Epithelial cell of esophagus (primary cell): ENCODE results near the gene PEX5.
A peak's percentile ranks its signal among the peaks of the same experiment; 100 is the strongest.

ENCODE experiments used
- DNase-seq: peaks from one replicate; pipeline ENCODE4 v3.0.0; 2010; ENCODE audit warnings: low read depth
- H3K4me3 ChIP-seq: 2 replicates; pipeline ENCODE4 v1.5.1; 2011; ENCODE audit warnings: mild to moderate bottlenecking, low read length, control low read depth
- CTCF ChIP-seq: IDR thresholded peaks from 2 replicates; pipeline ENCODE4 v1.5.1; 2011; ENCODE audit warnings: low read depth, mild to moderate bottlenecking, low read length, control low read depth, inconsistent platforms; ENCODE audit not compliant: insufficient read depth; ENCODE audit errors: missing control alignments

Gene PEX5

GRCh38 chr12:7154042-7154441, 35.4 kb upstream of the PEX5 start:
- no peak for DNase-seq
- no peak overlapping the region for H3K4me3 ChIP-seq
- TF ChIP-seq CTCF: no peak

GRCh38 chr12:7154901-7155470, 34.5 kb upstream of the PEX5 start:
- DNase-seq: no peak
- no peak for TF ChIP-seq CTCF
- no peak overlapping the region for H3K4me3 ChIP-seq

GRCh38 chr12:7155471-7156034, 33.9 kb upstream of the PEX5 start:
- no peak overlapping the region for H3K4me3 ChIP-seq
- DNase-seq: peak; percentile 86

GRCh38 chr12:7156259-7157197, 33.0 kb upstream of the PEX5 start:
- no peak for DNase-seq
- H3K4me3 ChIP-seq: no peak overlapping the region
- no peak for TF ChIP-seq CTCF

More at GRCh38 chr12:7155471-7156034, 33.9 kb upstream of the PEX5 start:
- no peak for TF ChIP-seq CTCF

- H3K4me3 ChIP-seq: no peak overlapping the region
- no peak for TF ChIP-seq CTCF
- DNase-seq: no peak
Measured at GRCh38 chr12:7157391-7157790, 32.1 kb upstream of the PEX5 start.

- no peak for TF ChIP-seq CTCF
- DNase-seq: no peak
- no peak overlapping the region for H3K4me3 ChIP-seq
Measured at GRCh38 chr12:7158781-7159609, 30.5 kb upstream of the PEX5 start.
